Heart right ventricle (tissue), 16 donors: ENCODE results near the gene NOL6. TPM values are rescaled to one million over a fixed set of nuclear protein-coding genes. Genes with fewer than 3 reads are reported as not detected.
A peak's percentile ranks its signal among the peaks of the same experiment; 100 is the strongest.

ENCODE experiments used
- ATAC-seq, 8 donors: fragments of 200-7000 bp; cut with Tn5 transposase; one replicate each; pipeline ENCODE4 v1.9.1; 2020; ENCODE audit warnings: mild to moderate bottlenecking in 8 of 8, moderate library complexity in 8 of 8, moderate number of reproducible peaks in 1 of 8
- DNase-seq, 2 donors: peaks; one replicate each; pipeline ENCODE4 v3.0.0-alpha.2; 2020
- H3K27ac ChIP-seq, 10 donors: fragments of 200-600 bp; sonication (generic) in 2 of 10; one replicate each; pipeline versions ENCODE4 v1.5.0 to v1.8.0; 2020 to 2022; ENCODE audit warnings: mild to moderate bottlenecking in 3 of 10
- H3K27me3 ChIP-seq, 7 donors: fragments of 200-600 bp; one replicate each; pipeline ENCODE4 v1.8.0; 2021 to 2022; ENCODE audit warnings: mild to moderate bottlenecking in 2 of 7
- H3K36me3 ChIP-seq, 9 donors: fragments of 200-600 bp; sonication (generic) in 1 of 9; one replicate each; pipeline versions ENCODE4 v1.5.0 to v1.8.0; 2020 to 2022; ENCODE audit warnings: mild to moderate bottlenecking in 2 of 9
- H3K4me1 ChIP-seq, 9 donors: fragments of 200-600 bp; sonication (generic) in 1 of 9; one replicate each; pipeline versions ENCODE4 v1.5.0 to v1.8.0; 2020 to 2022; ENCODE audit warnings: mild to moderate bottlenecking in 4 of 9
- H3K4me3 ChIP-seq, 10 donors: fragments of 200-600 bp; sonication (generic) in 2 of 10; one replicate each; pipeline versions ENCODE4 v1.5.0 to v1.8.0; 2020 to 2022; ENCODE audit warnings: mild to moderate bottlenecking in 7 of 10, moderate library complexity in 2 of 10
- H3K9me3 ChIP-seq, 11 donors: fragments of 200-600 bp in 10 of 11; sonication (generic) in 2 of 11; one replicate each; pipeline versions ENCODE4 v1.5.0 to v1.8.0; 2013 to 2022; ENCODE audit warnings: mild to moderate bottlenecking in 2 of 11, control low read depth in 1 of 11, moderate library complexity in 1 of 11
- WGBS, 2 donors: extraction: QIAGEN DNeasy Blood & Tissue Kit; methylation state at CpG; one replicate each; pipeline ENCODE4 v1.1.7; 2013; ENCODE audit warnings: inconsistent platforms in 1 of 2; 5-methylcytosine and 5-hydroxymethylcytosine counted together
- intact Hi-C, 10 donors: fragments of 100-400 bp; cut with DNase I; formaldehyde crosslinking; loops; one replicate each; pipeline versions ENCODE4 v1.11.1 to v1.14.2; 2022
- polyA plus RNA-seq, 2 donors: library from polyadenylated mRNA; stranded (reverse); fragments of 200-250 nt; gene quantifications; one replicate each; pipeline ENCODE4 v1.2.3, GENCODE V29; 2013
- total RNA-seq, 10 donors: library from RNA; stranded (reverse); fragmentation: NEBNext Ultra II Directional in 3 of 10; extraction: Animal tissue kit (Norgen Biotek cat#: 25700) in 3 of 10; gene quantifications; one replicate each; pipeline versions ENCODE4 v1.2.1 to v1.2.4, GENCODE V29; 2021 to 2023
- TF ChIP-seq, protein P1 (sequence below), 9 donors: fragments of 200-600 bp; sonication (generic) in 2 of 9; IDR thresholded peaks; one replicate each; pipeline versions ENCODE4 v1.5.0 to v1.8.0; 2021 to 2022; ENCODE audit warnings: antibody characterized with exemption in 9 of 9, mild to moderate bottlenecking in 5 of 9, moderate library complexity in 1 of 9
- donor health status: Arrhythmogenic right ventricular cardiomyopathy.
- donor health status: ischemic (EF 13 %, LVEDD 7.1; RV severe dilation, severe dysfunction).
- donor health status: healthy with polysubstance abuse.
- donor health status: DM: no; HTN: yes; CAD: no.
- donor health status: DM: no; HTN: no; CAD: no.
- donor health status: ischemic (EF 25% LVEDD 6.9; RV normal size, moderate dysfunction).
- donor health status: ischemic (EF 25% LVEDD 5.7; RV mildly dilated, moderate dysfunction).
- donor health status: healthy.
- donor health status: DM: yes; HTN: yes; CAD: no.
- donor health status: Ischemic cardiomyopathy.
- donor health status: ischemic (EF 35%, LVEDD 5.7; RV mildly dilated, moderate dysfunction).
- donor health status: nonischemic (EF 11% LVEDD 7.7; RV severe dilation, severe dysfunction).
- donor health status: DM: yes; HTN: yes; CAD: no.
- donor health status: PGD.
- donor health status: ischemic (EF 29% LVEDD 5.4; RV normal size, mild dysfunction).
- donor health status: nonischemic (EF 23%, LVEDD 6.1; RV moderate dilation, normal function).

The NOL6 gene
- total and polyA plus RNA-seq, 12 donors, result 13.0 to 23.2 (median 15.1) TPM

DNA sequence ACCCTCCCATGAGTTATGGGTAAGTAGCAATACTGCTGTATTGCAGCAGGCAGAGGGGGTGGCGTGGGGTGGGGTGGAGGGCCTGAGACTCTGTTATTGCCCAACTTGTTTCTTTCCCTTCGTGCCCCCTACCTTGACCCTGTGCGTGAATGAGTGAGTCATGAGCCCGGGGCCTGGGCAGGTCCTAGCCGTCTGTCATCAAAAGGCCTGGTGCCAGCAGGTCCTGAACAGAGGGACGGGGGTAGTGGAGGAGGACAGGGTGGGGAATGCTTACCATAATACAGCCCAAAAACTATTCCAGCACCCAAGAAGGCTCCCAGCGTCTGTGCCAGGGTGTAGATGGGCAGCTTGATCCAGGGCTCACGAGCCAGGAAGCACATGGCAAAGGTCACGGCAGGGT, 30.7 kb downstream of the NOL6 start:
- H3K4me3 ChIP-seq, result no peak overlapping the region
- ATAC-seq (no peak), DNase-seq (no peak)
- 88 to 91% methylated on average over 9 of the region's 9 CpGs for WGBS, 2 donors
- no peak overlapping the region for H3K27ac ChIP-seq
- H3K9me3 ChIP-seq, result no peaks in the 10 kb centered on the region
- TF ChIP-seq, protein P1, sequence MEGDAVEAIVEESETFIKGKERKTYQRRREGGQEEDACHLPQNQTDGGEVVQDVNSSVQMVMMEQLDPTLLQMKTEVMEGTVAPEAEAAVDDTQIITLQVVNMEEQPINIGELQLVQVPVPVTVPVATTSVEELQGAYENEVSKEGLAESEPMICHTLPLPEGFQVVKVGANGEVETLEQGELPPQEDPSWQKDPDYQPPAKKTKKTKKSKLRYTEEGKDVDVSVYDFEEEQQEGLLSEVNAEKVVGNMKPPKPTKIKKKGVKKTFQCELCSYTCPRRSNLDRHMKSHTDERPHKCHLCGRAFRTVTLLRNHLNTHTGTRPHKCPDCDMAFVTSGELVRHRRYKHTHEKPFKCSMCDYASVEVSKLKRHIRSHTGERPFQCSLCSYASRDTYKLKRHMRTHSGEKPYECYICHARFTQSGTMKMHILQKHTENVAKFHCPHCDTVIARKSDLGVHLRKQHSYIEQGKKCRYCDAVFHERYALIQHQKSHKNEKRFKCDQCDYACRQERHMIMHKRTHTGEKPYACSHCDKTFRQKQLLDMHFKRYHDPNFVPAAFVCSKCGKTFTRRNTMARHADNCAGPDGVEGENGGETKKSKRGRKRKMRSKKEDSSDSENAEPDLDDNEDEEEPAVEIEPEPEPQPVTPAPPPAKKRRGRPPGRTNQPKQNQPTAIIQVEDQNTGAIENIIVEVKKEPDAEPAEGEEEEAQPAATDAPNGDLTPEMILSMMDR (IDR thresholded peaks at IDR 0.05), result no peak
- intact Hi-C loops, result no loop called here
- H3K36me3 ChIP-seq, result peaks cover 0 to 12% (median 0%) of the 10 kb centered on the region in 9 donors
- H3K4me1 ChIP-seq, result peaks cover 5 to 40% (median 33%) of the 10 kb centered on the region in 9 donors
- peaks cover 0 to 9% (median 0%) of the 10 kb centered on the region in 7 donors for H3K27me3 ChIP-seq

DNA sequence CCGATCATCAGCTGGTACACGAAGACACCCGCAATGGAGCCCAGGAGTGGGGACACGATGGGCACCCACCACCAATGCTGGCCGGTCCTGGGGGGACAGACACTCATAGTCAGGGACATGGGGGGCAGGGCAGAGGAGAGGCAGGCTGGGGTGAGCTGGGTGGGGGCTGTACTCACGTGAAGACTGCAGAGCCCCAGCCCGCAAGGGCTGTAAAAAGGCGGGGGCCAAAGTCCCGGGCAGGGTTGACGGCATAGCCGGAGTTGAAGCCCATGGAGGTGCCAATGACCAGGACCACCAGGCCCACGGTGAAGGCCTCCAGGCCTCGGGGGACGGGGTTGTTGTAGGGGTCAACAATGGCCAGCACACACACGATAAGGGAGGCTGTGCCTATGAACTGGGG, 31.6 kb downstream of the NOL6 start:
- intact Hi-C loops, result no loop called here
- H3K27me3 ChIP-seq, result peaks cover 0 to 1% (median 0%) of the 10 kb centered on the region in 7 donors
- H3K4me3 ChIP-seq, result no peak overlapping the region
- TF ChIP-seq, protein P1 (IDR thresholded peaks at IDR 0.05), result no peak
- ATAC-seq, result no peak
- no peak overlapping the region for H3K27ac ChIP-seq
- H3K4me1 ChIP-seq, result peaks cover 0 to 40% (median 34%) of the 10 kb centered on the region in 9 donors
- 93 to 95% methylated on average over 15 of the region's 15 CpGs for WGBS, 2 donors
- peaks cover 0 to 12% (median 0%) of the 10 kb centered on the region in 9 donors for H3K36me3 ChIP-seq
- no peaks in the 10 kb centered on the region for H3K9me3 ChIP-seq
- DNase-seq, result no peak

DNA sequence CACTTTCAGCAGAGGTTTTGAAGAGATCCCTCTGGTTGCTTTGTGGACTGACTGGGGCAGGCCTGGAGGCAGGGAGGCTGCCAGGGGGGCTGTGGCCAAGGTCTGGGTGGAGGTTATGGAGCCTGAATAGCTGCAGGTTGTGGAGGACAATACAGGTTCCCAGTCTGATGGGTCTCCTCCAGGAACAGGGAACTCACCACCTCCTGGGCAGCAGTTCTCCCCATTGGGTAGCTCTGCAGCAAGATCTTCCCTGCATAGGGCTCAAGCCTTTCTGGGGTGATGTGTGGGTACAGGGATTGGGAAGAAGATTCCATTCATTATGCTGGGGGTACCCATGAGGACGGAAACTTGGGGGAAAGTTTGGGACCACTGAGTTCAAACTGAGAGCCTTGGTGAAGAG, 33.1 kb downstream of the NOL6 start:
- intact Hi-C loops, result loop anchor here in 1 of 10 donors (2.0 kb wide), 1 partner anchor 36 kb away; no protein-coding TSS in a partner anchor
- Histone ChIP-seq H3K4me3 (no peak overlapping the region), H3K36me3 (peaks cover 0 to 12% (median 0%) of the 10 kb centered on the region in 9 donors), H3K9me3 (no peaks in the 10 kb centered on the region), H3K4me1 (peaks cover 4 to 43% (median 30%) of the 10 kb centered on the region in 9 donors), H3K27ac (no peak overlapping the region), H3K27me3 (peaks cover 0 to 5% (median 0%) of the 10 kb centered on the region in 7 donors)
- WGBS, 2 donors, result 100% methylated on average over 1 of the region's 1 CpG
- TF ChIP-seq, protein P1 (IDR thresholded peaks at IDR 0.05), result no peak
- ATAC-seq, result no peak
- no peak for DNase-seq

DNA sequence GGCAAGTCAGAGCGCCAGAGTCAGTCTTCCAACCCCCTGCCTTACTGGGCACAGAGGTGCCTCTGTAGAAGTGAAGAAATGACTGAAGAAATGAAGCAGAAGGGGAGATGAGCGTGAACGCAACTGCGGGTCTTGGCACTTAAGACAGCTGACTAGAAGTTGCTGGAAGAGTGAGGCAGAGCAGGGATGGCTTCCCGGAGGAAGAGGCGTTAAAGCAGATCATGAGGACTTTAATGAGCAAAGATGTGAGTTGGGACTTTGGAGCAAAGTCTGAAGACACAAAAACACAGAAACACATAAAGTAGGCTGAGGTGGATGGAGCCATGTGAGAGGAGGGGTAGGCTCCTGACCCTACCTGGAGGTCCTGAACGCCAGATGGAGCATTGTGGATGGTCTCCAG, 33.5 kb downstream of the NOL6 start:
- Histone ChIP-seq H3K27me3 (peaks cover 0 to 5% (median 0%) of the 10 kb centered on the region in 7 donors), H3K4me1 (peaks cover 4 to 43% (median 30%) of the 10 kb centered on the region in 9 donors), H3K27ac (peak overlapping the region in 1 of 10 donors; percentile 46), H3K36me3 (peaks cover 0 to 12% (median 0%) of the 10 kb centered on the region in 9 donors), H3K4me3 (no peak overlapping the region), H3K9me3 (no peaks in the 10 kb centered on the region)
- DNase-seq, result no peak
- TF ChIP-seq, protein P1 (IDR thresholded peaks at IDR 0.05), result no peak
- no peak for ATAC-seq
- intact Hi-C loops, result loop anchor here in 1 of 10 donors (2.0 kb wide), 1 partner anchor 35 kb away; no protein-coding TSS in a partner anchor
- WGBS, 2 donors, result 93 to 95% methylated on average over 7 of the region's 7 CpGs
